Neural cell (in vitro differentiated cells): ENCODE results near the gene SLC4A8.

Experiments used
- TAF1 ChIP-seq: IDR thresholded peaks from 2 replicates; pipeline ENCODE4 v1.6.1; 2012; ENCODE audit warnings: low read depth
- TF ChIP-seq, protein P1 (sequence below): fragments of 450-650 bp; IDR thresholded peaks from 2 replicates; pipeline ENCODE4 v1.5.1; 2014; ENCODE audit warnings: antibody characterized with exemption, mild to moderate bottlenecking, moderate library complexity; ENCODE audit not compliant: poor library complexity, severe bottlenecking

DNA sequence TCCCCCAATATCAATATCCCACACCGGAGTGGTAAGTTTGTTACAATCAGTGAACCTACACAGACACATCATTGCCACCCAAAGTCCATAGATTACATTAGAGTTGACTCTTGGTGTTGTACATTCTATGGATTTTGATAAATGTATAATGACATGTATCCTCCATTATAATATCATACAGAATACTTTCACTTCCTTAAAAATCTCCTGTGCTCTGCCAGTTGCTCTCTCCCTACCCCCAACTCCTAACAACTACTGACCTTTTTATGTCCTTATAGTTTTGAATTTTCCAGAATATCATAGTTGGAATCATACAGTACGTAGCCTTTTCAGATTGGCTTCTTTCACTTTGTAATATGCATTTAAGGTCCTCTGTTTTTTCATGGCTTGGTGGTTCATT is 48.4 kb downstream of the SLC4A8 start:
- TF ChIP-seq TAF1: no peak
- TF ChIP-seq, protein P1, sequence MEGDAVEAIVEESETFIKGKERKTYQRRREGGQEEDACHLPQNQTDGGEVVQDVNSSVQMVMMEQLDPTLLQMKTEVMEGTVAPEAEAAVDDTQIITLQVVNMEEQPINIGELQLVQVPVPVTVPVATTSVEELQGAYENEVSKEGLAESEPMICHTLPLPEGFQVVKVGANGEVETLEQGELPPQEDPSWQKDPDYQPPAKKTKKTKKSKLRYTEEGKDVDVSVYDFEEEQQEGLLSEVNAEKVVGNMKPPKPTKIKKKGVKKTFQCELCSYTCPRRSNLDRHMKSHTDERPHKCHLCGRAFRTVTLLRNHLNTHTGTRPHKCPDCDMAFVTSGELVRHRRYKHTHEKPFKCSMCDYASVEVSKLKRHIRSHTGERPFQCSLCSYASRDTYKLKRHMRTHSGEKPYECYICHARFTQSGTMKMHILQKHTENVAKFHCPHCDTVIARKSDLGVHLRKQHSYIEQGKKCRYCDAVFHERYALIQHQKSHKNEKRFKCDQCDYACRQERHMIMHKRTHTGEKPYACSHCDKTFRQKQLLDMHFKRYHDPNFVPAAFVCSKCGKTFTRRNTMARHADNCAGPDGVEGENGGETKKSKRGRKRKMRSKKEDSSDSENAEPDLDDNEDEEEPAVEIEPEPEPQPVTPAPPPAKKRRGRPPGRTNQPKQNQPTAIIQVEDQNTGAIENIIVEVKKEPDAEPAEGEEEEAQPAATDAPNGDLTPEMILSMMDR: no peak
